ENCODE measurements around the gene KRTAP13-2. TPM values are rescaled to one million over a fixed set of nuclear protein-coding genes. Genes with fewer than 3 reads are reported as not detected.

The KRTAP13-2 gene
- total RNA-seq, 1 donor from 2014 or later, result not detected

- no peaks in the 10 kb centered on the region for H3K27me3 ChIP-seq
- Mint-ChIP-seq H3K27me3 (ENCODE audit: insufficient read depth, low read depth) (peaks cover 2% of the 10 kb centered on the region), H3K4me3 (no peak overlapping the region), H3K4me1 (no peaks in the 10 kb centered on the region), H3K36me3 (no peaks in the 10 kb centered on the region), H3K27ac (no peak overlapping the region), H3K9me3 (no peaks in the 10 kb centered on the region)
- H3K27ac ChIP-seq, result no peak overlapping the region
- no peaks in the 10 kb centered on the region for H3K9me3 ChIP-seq (ENCODE audit: low read depth)
- H3K9ac ChIP-seq, result no peak overlapping the region
- no peak overlapping the region for H3K4me2 ChIP-seq
- H3K4me3 ChIP-seq, result no peak overlapping the region
- H3F3A ChIP-seq (ENCODE audit: low read depth), result no peaks in the 10 kb centered on the region
- no peaks in the 10 kb centered on the region for H4K20me1 ChIP-seq (ENCODE audit: low read depth)
- no peak overlapping the region for H2AFZ ChIP-seq (replicated peaks)
- H3K36me3 ChIP-seq, result no peaks in the 10 kb centered on the region
- H3K4me1 ChIP-seq, result no peaks in the 10 kb centered on the region
- no peaks in the 10 kb centered on the region for H3K79me2 ChIP-seq (ENCODE audit: low read depth)
- TF ChIP-seq CTCF (IDR thresholded peaks at IDR 0.05) (no peak), EZH2phosphoT487 (IDR thresholded peaks at IDR 0.05) (no peak), EZH2 (IDR thresholded peaks at IDR 0.05) (no peak)
- no peak for DNase-seq (ENCODE audit: low spot score)
These were observed 38.3 kb downstream of the KRTAP13-2 start for GRCh38 chr21:30333736-30334135.

- H2AFZ ChIP-seq (replicated peaks), result no peak overlapping the region
- H3K4me2 ChIP-seq, result no peak overlapping the region
- H3K4me3 ChIP-seq, result no peak overlapping the region
- H3K9ac ChIP-seq, result no peak overlapping the region
- H3K4me3 Mint-ChIP-seq, result no peak overlapping the region
- no peak for DNase-seq (ENCODE audit: low spot score)
- no peak overlapping the region for H3K27ac Mint-ChIP-seq
- H3F3A ChIP-seq (ENCODE audit: low read depth), result no peaks in the 10 kb centered on the region
- no peaks in the 10 kb centered on the region for H3K79me2 ChIP-seq (ENCODE audit: low read depth)
- no peaks in the 10 kb centered on the region for H4K20me1 ChIP-seq (ENCODE audit: low read depth)
- H3K9me3 Mint-ChIP-seq, result no peaks in the 10 kb centered on the region
- no peak overlapping the region for H3K27ac ChIP-seq
- H3K36me3 ChIP-seq, result no peaks in the 10 kb centered on the region
- no peaks in the 10 kb centered on the region for H3K36me3 Mint-ChIP-seq
- no peaks in the 10 kb centered on the region for H3K4me1 ChIP-seq
- TF ChIP-seq EZH2 (IDR thresholded peaks at IDR 0.05), result no peak
- no peak for TF ChIP-seq EZH2phosphoT487 (IDR thresholded peaks at IDR 0.05)
- no peak for TF ChIP-seq CTCF (IDR thresholded peaks at IDR 0.05)
- H3K4me1 Mint-ChIP-seq, result no peaks in the 10 kb centered on the region
- H3K27me3 Mint-ChIP-seq (ENCODE audit: insufficient read depth, low read depth), result peaks cover 2% of the 10 kb centered on the region
- H3K27me3 ChIP-seq, result no peaks in the 10 kb centered on the region
- H3K9me3 ChIP-seq (ENCODE audit: low read depth), result no peaks in the 10 kb centered on the region
These were observed 39.4 kb downstream of the KRTAP13-2 start for GRCh38 chr21:30332681-30333080.

DNA sequence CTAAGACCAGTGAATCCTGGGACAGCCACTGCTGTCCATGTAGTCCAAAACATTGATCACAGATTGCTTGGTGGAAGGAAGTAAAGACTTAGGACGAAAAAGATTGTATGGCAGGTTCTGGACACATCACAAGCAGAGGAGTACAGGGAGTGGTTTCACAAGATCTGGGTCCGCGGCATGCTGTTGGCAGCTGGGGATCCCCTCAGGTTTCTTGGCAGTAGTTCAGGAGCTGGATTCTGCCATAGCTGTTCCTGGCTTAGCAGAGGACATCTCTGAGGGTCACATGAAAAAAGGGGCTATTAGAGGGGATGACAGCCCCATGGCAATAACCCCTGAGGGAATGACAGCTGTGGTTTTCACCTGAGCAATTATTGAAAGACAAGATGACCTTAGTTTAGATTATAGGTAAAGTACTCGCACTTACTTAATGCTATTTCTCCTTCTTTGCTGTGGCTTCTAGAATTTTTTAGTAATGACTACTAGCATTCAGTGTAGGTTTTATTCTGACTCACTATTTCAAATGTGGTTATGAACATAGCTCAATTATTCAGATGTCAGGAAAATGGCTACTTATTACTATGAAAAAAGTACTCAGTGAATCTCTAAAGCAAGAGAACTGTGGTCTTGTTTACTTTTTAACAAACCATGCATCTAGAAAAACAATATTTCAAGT, 42.7 kb downstream of the KRTAP13-2 start:
- H3K27ac ChIP-seq, result no peak overlapping the region
- no peaks in the 10 kb centered on the region for H3K79me2 ChIP-seq (ENCODE audit: low read depth)
- Mint-ChIP-seq H3K4me1 (no peaks in the 10 kb centered on the region), H3K4me3 (no peak overlapping the region), H3K27ac (no peak overlapping the region), H3K9me3 (peaks cover 8% of the 10 kb centered on the region), H3K36me3 (no peaks in the 10 kb centered on the region), H3K27me3 (ENCODE audit: insufficient read depth, low read depth) (peaks cover 2% of the 10 kb centered on the region)
- no peak overlapping the region for H3K4me2 ChIP-seq
- no peak overlapping the region for H3K4me3 ChIP-seq
- no peaks in the 10 kb centered on the region for H4K20me1 ChIP-seq (ENCODE audit: low read depth)
- no peaks in the 10 kb centered on the region for H3K36me3 ChIP-seq
- TF ChIP-seq EZH2phosphoT487 (IDR thresholded peaks at IDR 0.05), result no peak
- no peaks in the 10 kb centered on the region for H3K4me1 ChIP-seq
- no peaks in the 10 kb centered on the region for H3K9me3 ChIP-seq (ENCODE audit: low read depth)
- no peak for DNase-seq (ENCODE audit: low spot score)
- H3K27me3 ChIP-seq, result no peaks in the 10 kb centered on the region
- H3K9ac ChIP-seq, result no peak overlapping the region
- H2AFZ ChIP-seq (replicated peaks), result no peak overlapping the region
- no peaks in the 10 kb centered on the region for H3F3A ChIP-seq (ENCODE audit: low read depth)

DNA sequence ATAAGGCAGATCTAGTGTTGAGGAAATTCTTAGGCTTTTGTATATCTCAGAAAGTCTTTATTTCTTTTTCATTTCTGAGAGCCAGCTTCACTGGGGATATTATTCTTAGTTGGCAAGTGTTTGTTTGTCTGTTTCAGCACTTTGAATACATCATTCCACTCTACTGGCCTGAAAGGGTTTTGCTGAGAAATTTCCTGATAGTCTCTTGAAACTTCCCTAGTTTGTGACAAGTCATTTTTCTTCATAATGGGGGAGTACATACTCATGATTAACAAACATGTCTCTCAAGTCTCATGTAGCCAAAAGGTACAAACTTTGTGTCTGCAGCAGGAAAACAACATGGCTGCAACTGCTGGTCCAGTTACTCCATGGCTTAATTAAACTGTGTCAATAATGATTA, 45.7 kb downstream of the KRTAP13-2 start:
- no peaks in the 10 kb centered on the region for H3K4me1 ChIP-seq
- no peaks in the 10 kb centered on the region for H4K20me1 ChIP-seq (ENCODE audit: low read depth)
- Mint-ChIP-seq H3K27ac (no peak overlapping the region), H3K4me3 (no peak overlapping the region), H3K4me1 (no peaks in the 10 kb centered on the region), H3K9me3 (peaks cover 8% of the 10 kb centered on the region), H3K27me3 (ENCODE audit: insufficient read depth, low read depth) (peaks cover 3% of the 10 kb centered on the region), H3K36me3 (no peaks in the 10 kb centered on the region)
- H3K36me3 ChIP-seq, result no peaks in the 10 kb centered on the region
- no peak overlapping the region for H3K9ac ChIP-seq
- TF ChIP-seq EZH2phosphoT487 (IDR thresholded peaks at IDR 0.05) (no peak), CTCF (IDR thresholded peaks at IDR 0.05) (no peak), EZH2 (IDR thresholded peaks at IDR 0.05) (no peak)
- H3K4me3 ChIP-seq, result no peak overlapping the region
- no peak overlapping the region for H3K27ac ChIP-seq
- no peak overlapping the region for H2AFZ ChIP-seq (replicated peaks)
- DNase-seq (ENCODE audit: low spot score), result no peak
- no peaks in the 10 kb centered on the region for H3F3A ChIP-seq (ENCODE audit: low read depth)
- no peaks in the 10 kb centered on the region for H3K79me2 ChIP-seq (ENCODE audit: low read depth)
- no peaks in the 10 kb centered on the region for H3K9me3 ChIP-seq (ENCODE audit: low read depth)
- H3K4me2 ChIP-seq, result no peak overlapping the region
- H3K27me3 ChIP-seq, result no peaks in the 10 kb centered on the region
